ENCODE results near the gene KLHL22.

DNA sequence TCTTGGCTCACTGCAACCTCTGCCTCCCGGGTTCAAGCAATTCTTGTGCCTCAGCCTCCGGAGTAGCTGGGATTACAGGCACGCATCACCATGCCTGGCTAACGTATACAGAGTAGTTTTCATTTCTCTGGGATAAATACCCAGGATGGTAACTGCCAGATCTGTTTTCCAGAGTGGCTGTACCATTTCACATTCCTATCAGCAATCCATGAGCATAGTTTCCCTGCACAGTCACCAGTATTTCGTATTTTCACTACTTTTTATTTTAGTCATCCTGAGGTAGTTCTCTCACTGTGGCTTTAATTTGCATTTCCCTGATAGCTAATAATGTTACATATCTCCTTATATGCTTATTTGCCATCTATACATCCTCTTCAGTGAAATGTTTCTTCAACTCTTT is 47.0 kb downstream of the KLHL22 start:
- TF ChIP-seq, protein P1, sequence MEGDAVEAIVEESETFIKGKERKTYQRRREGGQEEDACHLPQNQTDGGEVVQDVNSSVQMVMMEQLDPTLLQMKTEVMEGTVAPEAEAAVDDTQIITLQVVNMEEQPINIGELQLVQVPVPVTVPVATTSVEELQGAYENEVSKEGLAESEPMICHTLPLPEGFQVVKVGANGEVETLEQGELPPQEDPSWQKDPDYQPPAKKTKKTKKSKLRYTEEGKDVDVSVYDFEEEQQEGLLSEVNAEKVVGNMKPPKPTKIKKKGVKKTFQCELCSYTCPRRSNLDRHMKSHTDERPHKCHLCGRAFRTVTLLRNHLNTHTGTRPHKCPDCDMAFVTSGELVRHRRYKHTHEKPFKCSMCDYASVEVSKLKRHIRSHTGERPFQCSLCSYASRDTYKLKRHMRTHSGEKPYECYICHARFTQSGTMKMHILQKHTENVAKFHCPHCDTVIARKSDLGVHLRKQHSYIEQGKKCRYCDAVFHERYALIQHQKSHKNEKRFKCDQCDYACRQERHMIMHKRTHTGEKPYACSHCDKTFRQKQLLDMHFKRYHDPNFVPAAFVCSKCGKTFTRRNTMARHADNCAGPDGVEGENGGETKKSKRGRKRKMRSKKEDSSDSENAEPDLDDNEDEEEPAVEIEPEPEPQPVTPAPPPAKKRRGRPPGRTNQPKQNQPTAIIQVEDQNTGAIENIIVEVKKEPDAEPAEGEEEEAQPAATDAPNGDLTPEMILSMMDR (IDR thresholded peaks at IDR 0.05) = no peak
- TF ChIP-seq POLR2A (IDR thresholded peaks at IDR 0.05) = no peak
- TF ChIP-seq POLR2AphosphoS5 (IDR thresholded peaks at IDR 0.05) = no peak
